Subcutaneous adipose tissue (tissue), 4 donors: ENCODE measurements around the gene SP7. TPM values are rescaled to one million over a fixed set of nuclear protein-coding genes. Genes with fewer than 3 reads are reported as not detected.

Experiments used
- CTCF ChIP-seq: fragments of 450-650 bp; IDR thresholded peaks from one replicate; pipeline ENCODE4 v1.5.1; 2016; ENCODE audit warnings: low read depth, mild to moderate bottlenecking, control low read depth, antibody characterized with exemption, moderate library complexity
- total RNA-seq, 4 donors: library from RNA; depleted of rRNA; stranded (reverse); fragments of >200 nt; gene quantifications; one replicate each; pipeline ENCODE4 v1.1.0, GENCODE V29; 2016

Gene SP7
- total RNA-seq, 4 donors from 2014 or later: not detected

GRCh38 chr12:53324113-53324778 is 11.9 kb downstream of the SP7 start:
- no peak for TF ChIP-seq CTCF

- TF ChIP-seq CTCF: no peak
Observed at GRCh38 chr12:53320352-53321195, 15.6 kb downstream of the SP7 start.

- TF ChIP-seq CTCF: no peak
Observed at GRCh38 chr12:53313996-53314395, 22.2 kb downstream of the SP7 start.

- no peak for TF ChIP-seq CTCF
Observed at GRCh38 chr12:53308276-53308675, 27.9 kb downstream of the SP7 start.

- no peak for TF ChIP-seq CTCF
Observed at GRCh38 chr12:53306826-53307225, 29.3 kb downstream of the SP7 start.

- TF ChIP-seq CTCF: no peak
Observed at GRCh38 chr12:53302903-53303302, 33.3 kb downstream of the SP7 start.

GRCh38 chr12:53300187-53300586 is 36.0 kb downstream of the SP7 start:
- TF ChIP-seq CTCF: no peak
